Dedifferentiated amniotic fluid mesenchymal stem cell (primary cell): Measurements from ENCODE around the gene ANKRD28.

Experiments used
- DNase-seq: peaks from one replicate; pipeline ENCODE4 v3.0.0-alpha.2; 2016; ENCODE audit errors: extremely low spot score

The ANKRD28 gene

DNA sequence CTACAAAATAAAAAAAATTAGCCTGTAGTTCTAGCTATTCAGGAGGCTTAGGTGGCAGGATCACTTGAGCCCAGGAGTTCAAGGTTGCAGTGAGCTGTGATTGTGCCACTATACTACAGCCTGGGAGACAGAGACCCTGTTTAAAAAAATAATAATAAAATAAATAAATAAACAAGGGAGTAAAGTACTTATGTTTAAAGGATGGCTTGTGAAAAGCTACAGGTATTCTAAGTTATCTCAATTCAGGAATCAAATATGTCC is 74.2 kb downstream of the ANKRD28 start:
- DNase-seq = no peak

GRCh38 chr3:15722877-15723623 is 74.7 kb downstream of the ANKRD28 start:
- DNase-seq = no peak

- DNase-seq = no peak
Observed at GRCh38 chr3:15716178-15716577, 81.6 kb downstream of the ANKRD28 start.

DNA sequence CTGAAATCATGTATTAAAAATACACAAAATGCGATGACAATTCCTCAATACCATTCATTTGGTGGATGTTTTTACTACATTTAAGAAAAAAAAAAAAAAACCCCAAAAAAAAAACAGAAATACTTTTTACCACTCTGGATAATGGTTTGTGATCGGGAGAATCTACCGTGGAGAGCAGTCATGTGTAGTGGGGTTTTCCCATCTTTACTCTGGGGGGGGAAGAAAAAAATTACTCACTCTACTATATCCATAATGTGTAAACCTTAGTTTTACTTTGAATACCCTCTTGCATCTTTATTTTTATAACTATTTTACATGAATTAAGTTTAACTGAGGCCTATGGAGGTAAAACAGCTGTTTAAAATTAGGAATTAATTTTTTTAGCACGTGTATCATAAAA is 83.3 kb downstream of the ANKRD28 start:
- DNase-seq = no peak

DNA sequence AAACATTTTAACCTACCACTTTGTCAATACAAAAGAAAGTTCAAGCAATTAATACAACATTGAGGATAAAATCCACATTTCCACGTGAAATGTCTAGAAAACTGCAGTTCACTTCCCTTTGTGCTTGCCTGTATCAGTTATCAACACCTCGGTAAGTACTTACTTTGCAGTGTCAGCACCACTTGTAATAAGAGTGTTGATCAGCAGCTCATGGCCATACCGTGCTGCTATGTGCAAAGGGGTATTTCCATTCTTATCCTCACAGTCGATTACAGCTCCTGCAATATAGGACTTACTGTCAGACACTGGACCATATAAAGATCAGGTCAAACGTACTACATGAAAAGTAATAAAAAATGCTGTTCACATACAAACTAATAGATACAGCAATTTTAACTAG is 84.4 kb downstream of the ANKRD28 start:
- no peak for DNase-seq

- no peak for DNase-seq
Observed at GRCh38 chr3:15711281-15711680, 86.5 kb downstream of the ANKRD28 start.

DNA sequence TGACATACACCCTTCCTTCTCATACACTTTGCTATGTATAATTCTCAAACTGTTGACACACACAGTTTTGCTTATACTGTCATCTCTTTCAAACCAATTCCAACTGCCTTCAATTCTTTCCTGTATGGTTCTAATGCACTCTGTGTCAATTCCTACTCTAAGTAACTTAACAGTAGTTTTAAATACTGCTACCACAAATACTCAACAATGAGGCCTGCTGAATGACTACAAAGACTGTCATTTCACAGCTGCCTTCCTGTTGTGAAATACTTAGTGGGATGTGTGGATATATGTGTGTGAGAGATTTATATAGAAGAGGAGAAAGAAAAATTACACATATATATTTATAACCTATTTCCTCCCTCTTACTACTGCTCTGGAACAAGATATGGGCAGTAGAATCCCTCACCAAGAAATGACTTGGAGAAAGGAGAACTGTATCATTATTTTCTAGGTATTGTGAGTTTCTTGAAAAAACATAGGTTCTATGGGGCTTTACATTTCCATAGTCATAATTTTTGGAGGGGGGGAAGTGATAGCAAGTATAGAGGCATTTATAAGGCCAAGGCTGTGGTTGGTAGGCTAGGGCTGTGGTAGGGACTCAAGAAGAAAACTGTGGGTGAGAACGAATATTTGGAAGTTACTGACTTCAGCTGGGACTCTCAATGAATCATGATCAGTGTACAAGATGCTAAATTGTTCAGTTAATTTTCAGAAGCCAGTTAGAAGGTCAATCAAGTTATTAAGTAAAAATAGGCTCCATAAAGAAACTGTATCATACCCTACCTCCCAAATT is 88.7 kb downstream of the ANKRD28 start:
- DNase-seq = no peak

DNA sequence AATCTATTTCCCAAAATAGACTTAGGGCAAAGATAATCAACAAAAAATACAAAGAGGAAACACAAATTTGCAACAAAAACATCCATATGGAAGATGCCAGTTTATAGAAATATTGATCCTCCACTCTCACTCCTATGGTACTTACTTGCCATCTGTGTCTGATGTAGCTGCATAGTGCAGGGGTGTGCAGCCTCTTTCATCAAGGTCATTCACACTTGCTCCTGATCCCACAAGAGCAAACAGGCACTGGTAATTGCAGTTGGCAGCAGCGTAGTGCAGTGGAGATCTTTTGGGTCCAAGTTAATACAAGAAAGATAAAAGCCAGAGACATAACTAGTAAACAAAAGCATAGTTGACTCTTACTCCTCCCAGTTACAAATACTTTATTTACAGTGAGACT is 90.0 kb downstream of the ANKRD28 start:
- DNase-seq = no peak

- no peak for DNase-seq
Observed at GRCh38 chr3:15703346-15703745, 94.4 kb downstream of the ANKRD28 start.

DNA sequence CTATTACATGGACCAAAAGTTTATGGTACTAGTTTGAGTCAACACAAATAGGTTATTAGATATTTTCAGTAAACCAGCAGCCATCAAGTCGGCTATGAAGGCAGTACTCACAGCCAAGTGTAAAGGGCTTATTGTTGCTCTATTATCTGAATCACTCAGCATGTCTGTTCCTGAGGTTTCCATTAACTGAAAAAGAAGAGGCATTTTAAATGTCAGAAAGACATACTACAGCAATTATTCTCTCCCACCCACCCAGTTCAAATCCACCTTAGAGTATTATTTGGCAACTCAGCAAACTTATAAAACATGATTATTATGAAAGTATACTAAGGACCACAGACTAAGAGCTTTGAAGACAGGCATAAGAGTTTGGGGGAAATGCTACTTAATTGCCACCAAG is 103.2 kb downstream of the ANKRD28 start:
- no peak for DNase-seq

- no peak for DNase-seq
Observed at GRCh38 chr3:15693355-15693754, 104.4 kb downstream of the ANKRD28 start.

DNA sequence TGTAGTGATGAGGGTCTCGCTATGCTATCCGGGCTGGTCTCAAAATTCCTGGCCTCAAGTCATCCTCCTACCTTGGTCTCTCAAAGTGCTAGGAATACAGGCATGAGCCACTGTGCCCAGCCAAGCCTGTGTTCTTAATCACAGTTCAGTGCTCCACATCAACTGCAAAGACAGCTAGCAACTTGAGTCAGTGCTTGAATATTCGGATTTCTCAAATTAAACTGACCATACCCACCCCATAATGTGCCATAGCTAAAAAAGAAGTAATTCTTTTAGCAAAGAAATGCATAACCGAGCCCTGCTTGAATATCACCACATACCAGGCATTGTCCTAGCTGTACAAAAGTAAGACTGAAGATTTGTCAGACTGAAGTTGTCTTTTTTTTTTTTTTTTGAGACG is 107.0 kb downstream of the ANKRD28 start:
- no peak for DNase-seq

GRCh38 chr3:15690230-15690629 is 107.5 kb downstream of the ANKRD28 start:
- DNase-seq = no peak

- DNase-seq = no peak
Observed at GRCh38 chr3:15685927-15686326, 111.9 kb downstream of the ANKRD28 start.

DNA sequence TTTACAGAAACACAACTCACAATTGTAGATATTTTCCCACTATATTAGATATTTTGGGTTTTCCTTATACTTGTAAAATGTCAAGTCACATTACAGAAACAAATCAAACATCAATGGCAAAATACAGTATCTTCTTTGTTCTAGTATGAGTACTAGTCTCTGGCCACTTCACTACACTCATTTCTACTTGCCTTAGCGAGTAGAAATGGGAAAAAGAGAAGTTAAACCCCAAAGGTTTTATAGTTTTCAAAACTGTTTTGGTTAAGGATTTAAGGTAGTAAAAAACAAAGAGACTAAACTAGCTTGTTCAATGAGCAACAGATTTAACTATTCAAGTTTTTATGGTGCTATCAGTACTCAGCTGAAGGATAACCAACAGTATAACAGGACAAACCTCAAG is 114.5 kb downstream of the ANKRD28 start:
- DNase-seq = no peak

DNA sequence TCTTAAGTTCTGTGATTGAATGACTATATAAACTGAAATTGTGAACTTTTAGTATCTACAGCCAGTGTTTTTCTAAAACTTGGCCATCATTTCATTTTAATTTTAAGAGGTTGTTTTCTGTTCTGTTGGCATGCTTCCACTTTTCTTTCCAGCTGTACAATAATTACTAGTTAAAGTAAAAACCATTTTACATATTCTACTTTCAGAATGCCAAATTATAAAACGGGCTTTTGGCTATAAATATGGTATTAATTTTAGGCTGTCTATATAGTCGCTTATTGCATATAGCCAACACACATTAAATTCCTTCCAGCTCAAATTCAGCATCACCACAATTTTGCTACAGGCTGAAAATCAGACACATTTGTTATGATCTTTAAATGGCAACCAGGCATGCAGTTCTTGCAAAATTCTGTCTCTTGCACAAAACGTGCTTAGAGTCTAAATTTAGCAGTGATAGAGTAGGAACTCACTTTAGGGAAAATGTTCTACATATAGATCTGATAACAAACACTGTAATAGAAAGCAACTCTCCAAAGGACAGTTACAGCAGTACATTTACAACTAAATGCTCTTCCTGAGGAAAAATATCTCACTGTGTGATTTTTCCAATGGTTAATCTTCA is 115.1 kb downstream of the ANKRD28 start:
- peak; percentile 51 for DNase-seq

DNA sequence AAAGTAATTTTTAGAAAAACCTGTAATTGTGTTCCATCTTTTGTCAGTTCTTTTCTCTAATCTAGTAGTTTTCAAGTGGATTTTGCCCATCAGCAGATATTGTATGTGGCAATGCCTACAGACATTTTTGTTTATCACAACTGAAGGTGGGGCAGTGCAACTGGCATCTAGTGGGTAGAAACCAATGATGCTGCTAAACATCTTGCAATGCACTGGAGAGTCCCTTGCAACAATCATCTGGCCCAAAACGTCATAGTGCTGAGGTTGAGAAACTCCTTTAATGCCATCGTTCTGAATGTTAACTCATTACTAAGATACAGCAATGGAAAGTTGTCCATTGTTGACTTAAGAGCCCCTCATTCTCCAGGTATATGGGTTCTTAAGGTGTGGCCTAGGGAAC is 116.1 kb downstream of the ANKRD28 start:
- no peak for DNase-seq

- DNase-seq = no peak
Observed at GRCh38 chr3:15679306-15679705, 118.5 kb downstream of the ANKRD28 start.

DNA sequence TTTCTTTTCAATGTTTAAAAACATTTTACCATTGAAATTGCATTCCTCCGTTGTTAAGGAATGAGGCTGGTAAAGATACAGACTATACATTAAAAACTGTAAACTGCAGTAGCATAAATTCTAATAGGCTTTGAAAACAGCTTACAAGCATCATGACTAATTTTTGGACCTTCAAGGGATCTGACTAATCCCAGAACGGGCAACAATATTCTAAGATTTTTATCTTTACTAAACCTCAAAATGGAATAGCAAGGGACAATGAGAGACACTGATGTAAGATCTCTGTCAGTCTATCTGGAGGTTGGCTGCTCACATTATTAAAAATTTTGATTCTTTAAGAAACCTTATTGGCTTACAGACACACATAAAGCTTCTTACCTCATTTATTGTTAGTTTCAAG is 121.5 kb downstream of the ANKRD28 start:
- DNase-seq = no peak

GRCh38 chr3:15673536-15673935 is 124.2 kb downstream of the ANKRD28 start:
- DNase-seq = no peak

- no peak for DNase-seq
Observed at GRCh38 chr3:15667484-15667883, 130.3 kb downstream of the ANKRD28 start.

DNA sequence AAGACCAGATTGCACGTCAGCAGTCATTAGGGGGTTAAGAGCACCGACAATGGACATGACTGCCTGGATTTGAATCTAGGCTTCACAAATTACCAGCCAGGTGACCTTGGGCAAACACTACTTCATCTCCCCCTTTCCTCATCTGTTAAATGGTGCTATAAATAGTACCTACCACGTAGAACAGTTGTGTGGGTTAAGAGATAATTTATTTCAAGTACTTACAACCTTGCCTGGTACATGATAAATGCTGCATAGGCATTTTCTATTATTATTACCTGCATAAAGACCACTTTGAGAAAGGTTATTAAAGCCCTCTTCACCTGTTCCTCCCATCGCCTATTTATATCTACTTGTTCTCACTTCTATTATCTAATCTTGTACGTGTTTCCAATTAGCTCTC is 131.5 kb downstream of the ANKRD28 start:
- no peak for DNase-seq

DNA sequence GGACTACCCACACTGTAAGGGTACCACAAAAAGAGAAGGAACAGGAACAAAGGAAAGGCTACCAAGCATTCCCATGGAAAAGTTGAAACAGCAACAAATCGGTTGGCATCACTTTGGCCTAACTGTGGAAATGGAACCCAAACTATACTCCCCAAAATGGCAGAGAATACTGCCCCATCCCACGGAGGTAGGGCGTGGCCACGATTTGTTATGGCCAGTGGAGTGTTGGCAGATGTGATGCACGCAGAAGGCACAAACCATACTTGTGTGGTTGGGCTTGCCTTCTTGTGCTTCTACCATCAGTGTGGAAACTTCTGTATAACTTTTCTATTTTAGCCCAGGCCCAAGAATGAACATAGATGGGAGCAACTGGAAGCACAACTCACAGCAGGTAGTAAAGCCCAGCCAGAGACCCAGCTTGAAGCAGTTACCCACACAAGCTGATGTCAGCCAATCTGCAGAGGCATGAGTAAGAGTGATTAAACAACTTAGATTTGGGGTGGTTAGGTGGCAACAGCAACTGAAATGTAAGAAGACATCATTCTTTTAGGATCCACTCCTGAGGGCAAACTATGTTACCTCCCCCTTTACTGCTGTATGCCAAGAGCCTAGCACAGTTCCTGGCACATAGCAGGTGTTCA is 132.1 kb downstream of the ANKRD28 start:
- no peak for DNase-seq
